GM15510 (cell line): ENCODE data around the gene RIC8B.

Experiments used
- POLR2A ChIP-seq: IDR thresholded peaks from 3 replicates; pipeline ENCODE4 v1.6.1; 2011; ENCODE audit warnings: borderline replicate concordance; ENCODE audit not compliant: insufficient read length; ENCODE audit errors: extremely low read depth

Gene RIC8B

GRCh38 chr12:106879612-106880011 lies 105.1 kb downstream of the RIC8B start:
- TF ChIP-seq POLR2A = no peak

GRCh38 chr12:106883426-106883825 lies 108.9 kb downstream of the RIC8B start:
- no peak for TF ChIP-seq POLR2A

DNA sequence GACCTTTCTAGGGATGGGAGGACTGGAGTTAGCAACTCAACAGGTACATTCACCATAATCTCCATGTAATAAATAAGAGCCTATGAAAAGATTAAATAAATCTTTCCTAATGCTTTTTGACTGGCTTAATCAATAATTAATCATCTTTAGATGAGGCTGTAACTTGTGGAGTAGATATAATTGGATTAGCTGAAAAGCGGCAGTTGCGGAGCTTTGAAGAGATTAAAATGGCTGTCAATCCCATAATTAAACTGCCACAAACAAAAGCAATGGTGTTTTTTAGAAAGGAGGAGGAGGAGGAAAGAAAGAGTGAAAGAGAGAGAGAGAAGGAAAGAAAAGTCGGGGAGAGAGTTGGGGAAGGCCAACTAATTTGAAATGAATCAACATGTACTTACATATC lies 110.5 kb downstream of the RIC8B start:
- TF ChIP-seq POLR2A = no peak

- no peak for TF ChIP-seq POLR2A
Observed at GRCh38 chr12:106885541-106886249, 111.2 kb downstream of the RIC8B start.

DNA sequence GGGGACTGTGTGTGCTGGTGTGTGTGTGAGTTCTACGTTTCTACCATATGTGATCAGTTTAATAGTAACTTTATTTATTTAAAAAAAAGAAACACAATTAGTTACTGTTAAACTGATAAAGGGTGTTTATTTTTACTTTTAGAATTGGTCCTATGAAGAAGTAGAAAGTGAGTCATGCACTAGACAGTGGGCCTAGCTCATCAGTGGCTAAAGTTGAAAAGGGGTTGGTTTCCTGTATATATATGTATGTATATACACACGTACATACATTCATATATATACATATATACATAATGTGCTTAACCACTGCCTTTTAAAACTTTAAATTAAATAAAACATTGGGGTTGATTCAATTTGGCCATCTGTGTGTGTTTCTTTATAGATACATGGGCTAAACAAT lies 112.5 kb downstream of the RIC8B start:
- no peak for TF ChIP-seq POLR2A

DNA sequence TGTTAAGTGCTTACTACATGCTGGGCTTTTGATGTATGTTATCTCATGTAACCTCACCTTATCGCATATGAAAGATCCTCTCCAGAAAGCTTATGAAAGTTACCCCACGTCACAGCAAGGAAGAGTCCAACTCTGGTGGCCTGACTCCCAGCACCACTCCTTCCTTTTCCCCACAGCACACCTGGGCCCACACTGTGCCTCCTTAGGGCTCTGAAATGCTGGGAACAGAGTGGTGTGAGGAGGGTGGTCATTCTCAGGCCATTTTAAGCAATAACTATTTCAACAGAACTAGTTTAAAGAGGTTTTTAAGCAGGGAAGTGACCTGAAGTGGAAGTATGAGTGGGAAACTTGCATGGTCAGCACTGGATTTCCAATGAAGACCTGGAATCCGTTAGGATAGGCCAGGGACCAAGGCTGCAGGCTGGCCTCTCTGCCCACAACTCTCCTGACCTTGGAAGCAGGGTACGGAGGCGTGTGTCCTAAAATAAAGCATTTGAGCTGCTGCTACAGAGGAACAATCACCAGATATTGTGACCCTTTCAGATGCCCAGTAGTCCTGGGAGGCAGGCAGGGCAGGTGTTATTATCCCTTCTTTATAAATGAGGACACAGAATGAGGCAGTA lies 114.0 kb downstream of the RIC8B start:
- no peak for TF ChIP-seq POLR2A

DNA sequence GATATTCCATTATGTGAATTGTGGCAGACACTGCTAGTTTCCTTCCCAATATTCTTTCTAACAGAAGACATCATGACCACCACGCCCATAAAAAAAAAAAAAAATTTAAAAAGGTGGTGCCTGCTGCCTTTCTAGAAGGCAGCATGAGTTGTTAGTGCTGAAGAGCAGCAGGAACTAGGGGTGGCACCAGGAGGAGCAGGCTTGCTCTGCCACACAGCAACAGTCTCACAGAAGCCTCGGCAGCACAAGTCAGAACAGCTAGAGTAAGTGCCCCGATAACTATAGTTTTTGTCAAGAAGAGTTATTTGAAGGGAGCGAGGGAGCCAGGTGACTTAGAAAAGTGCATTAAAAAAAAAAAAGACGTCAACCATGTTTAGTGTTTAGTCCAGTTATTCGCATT lies 114.8 kb downstream of the RIC8B start:
- TF ChIP-seq POLR2A = no peak

DNA sequence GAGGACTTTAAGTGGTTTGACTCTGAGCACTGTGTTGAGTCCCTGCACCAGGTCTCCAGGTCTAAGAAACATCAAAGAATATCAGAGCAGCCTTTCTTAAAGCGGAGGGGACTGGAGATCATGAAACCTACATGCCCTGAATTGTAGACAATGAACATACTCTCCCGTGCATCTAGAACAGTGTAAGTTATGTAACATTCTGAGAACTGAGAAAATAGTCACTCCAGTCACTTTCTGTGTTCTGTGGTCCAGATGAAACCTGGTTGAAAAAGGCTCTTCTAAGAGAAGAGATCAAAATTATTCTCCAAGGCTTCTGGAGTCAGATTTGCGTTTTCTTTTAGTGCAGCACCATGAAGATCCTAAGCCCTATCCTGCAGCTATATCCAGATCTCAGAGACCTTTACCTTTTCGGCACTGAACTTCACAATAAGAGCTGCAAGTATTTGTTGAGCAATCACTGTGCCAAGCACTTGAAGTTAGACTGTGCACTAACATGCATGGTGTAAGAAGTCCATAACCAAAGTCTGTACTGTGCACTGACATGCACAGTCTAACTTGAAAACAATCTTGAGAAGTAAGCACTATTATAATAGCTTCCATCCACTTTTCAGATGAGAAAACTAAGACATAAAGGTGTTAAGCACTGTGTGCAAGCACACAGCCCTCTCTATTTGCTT lies 115.6 kb downstream of the RIC8B start:
- TF ChIP-seq POLR2A = no peak

DNA sequence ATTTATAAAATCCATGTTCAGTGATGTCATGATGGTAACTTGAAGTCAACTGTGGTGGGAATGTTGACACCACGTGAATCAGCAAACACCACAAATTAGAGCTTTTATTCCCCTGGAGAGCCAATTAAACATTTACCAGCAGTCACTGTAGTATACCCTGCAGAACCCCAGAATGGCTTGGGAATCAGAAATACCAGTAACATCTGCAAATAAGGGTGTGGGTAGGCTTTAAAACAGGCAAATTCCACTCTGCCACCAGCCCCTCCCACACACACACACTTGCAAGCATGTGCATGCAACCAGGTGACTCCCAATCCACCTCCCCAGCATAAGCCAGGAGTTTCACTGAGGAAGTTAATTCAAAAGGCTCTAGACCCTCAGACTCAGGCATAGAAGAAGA lies 117.6 kb downstream of the RIC8B start:
- TF ChIP-seq POLR2A = no peak

GRCh38 chr12:106893451-106893850 lies 119.0 kb downstream of the RIC8B start:
- TF ChIP-seq POLR2A = no peak

GRCh38 chr12:106894774-106895173 lies 120.3 kb downstream of the RIC8B start:
- no peak for TF ChIP-seq POLR2A

- no peak for TF ChIP-seq POLR2A
Observed at GRCh38 chr12:106896603-106897002, 122.1 kb downstream of the RIC8B start.

- no peak for TF ChIP-seq POLR2A
Observed at GRCh38 chr12:106897082-106897481, 122.6 kb downstream of the RIC8B start.

DNA sequence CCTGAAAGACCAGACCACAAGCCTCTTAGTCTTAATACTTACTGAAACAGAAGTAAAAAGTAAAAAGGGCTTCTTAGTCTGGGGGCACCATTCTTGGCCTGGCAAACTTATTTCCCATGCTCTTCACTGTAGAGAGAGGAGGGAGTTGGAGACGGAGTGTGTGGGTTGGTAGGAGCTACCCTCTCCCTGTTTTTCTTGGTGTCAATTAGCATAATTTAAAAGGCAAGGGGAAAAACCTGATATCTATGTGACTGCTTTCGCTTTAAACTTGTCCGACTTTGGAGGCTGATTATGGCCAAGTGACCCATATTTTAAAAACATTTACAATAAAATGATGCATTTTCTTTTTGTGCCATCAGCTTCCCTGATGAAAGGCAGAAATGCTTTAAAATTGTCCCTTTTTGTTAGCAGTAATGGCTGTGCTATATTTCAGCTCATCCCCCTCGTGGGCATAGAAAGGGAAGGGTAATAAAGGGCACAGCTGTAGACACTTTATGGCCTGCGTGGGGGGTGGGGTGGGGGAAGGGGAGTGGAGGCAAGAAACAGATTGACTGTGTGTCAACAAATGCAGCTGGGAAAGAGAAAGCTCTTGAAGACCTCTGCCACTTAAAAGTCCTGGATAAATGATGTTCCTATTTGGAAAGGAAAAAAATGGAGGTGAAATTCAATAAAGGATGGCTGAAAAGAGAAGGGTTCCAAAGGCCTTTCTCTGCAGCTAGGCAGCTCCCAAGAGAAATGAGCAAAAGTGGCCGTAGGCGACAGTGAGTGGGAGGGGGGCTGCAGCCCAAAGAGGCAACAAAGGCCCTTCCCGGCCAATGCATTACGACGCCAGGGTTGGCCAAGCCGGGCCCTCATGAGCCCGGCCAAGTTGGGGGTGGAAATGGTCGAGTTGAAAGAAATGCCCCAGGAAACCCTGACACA lies 123.8 kb downstream of the RIC8B start:
- TF ChIP-seq POLR2A = no peak

DNA sequence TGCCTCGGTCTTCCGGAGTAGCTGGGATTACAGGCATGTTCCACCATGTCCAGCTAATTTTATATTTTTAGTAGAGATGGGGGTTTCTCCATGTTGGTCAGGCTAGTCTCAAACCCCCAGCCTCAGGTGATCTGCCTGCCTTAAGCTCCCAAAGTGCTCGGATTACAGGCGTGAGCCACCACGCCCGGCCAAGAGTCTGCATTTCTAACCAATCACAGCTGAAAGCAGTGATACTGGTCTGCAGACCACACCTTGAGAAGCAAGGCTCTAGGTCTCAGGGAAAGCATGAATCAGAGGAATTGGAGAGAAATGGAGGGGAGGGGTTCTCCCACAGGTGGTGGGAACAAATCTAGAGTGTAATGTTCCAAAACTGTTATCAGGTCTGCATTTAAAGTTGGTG lies 126.1 kb downstream of the RIC8B start:
- TF ChIP-seq POLR2A = no peak

GRCh38 chr12:106901276-106901675 lies 126.8 kb downstream of the RIC8B start:
- no peak for TF ChIP-seq POLR2A

GRCh38 chr12:106902053-106902452 lies 127.6 kb downstream of the RIC8B start:
- no peak for TF ChIP-seq POLR2A
